Neuronal stem cell (in vitro differentiated cells): ENCODE data around the gene PRTG.

Source experiments
- DNase-seq: peaks from one replicate; pipeline ENCODE4 v3.0.0-alpha.2; 2013; ENCODE audit warnings: low spot score
- H2AFZ ChIP-seq: one replicate; pipeline ENCODE4 v1.6.1; 2013; ENCODE audit warnings: mild to moderate bottlenecking, low read length, inconsistent platforms
- H2AK5ac ChIP-seq: 2 replicates; pipeline ENCODE4 v1.6.1; 2013; ENCODE audit warnings: low read depth, mild to moderate bottlenecking, inconsistent platforms, low read length, moderate library complexity, mixed read lengths
- H2BK120ac ChIP-seq: 2 replicates; pipeline ENCODE4 v1.6.1; 2013; ENCODE audit warnings: low read depth, mild to moderate bottlenecking, inconsistent platforms, low read length, moderate library complexity, mixed read lengths
- H2BK12ac ChIP-seq: one replicate; pipeline ENCODE4 v1.6.1; 2013; ENCODE audit warnings: low read length, inconsistent platforms
- H2BK15ac ChIP-seq: 2 replicates; pipeline ENCODE4 v1.6.1; 2013; ENCODE audit warnings: mild to moderate bottlenecking, low read length, inconsistent platforms, mixed read lengths
- H2BK5ac ChIP-seq: one replicate; pipeline ENCODE4 v1.6.1; 2013; ENCODE audit warnings: inconsistent platforms, mild to moderate bottlenecking, low read length, moderate library complexity
- H3K14ac ChIP-seq: one replicate; pipeline ENCODE4 v1.6.1; 2013; ENCODE audit warnings: low read length, inconsistent platforms
- H3K18ac ChIP-seq: 2 replicates; pipeline ENCODE4 v1.6.1; 2013; ENCODE audit warnings: low read length, inconsistent platforms
- H3K23ac ChIP-seq: 2 replicates; pipeline ENCODE4 v1.6.1; 2013; ENCODE audit warnings: low read depth, mild to moderate bottlenecking, mixed read lengths, low read length, inconsistent platforms; ENCODE audit not compliant: poor library complexity
- H3K27ac ChIP-seq: replicated peaks from 3 replicates; pipeline ENCODE4 v1.5.1; 2013; ENCODE audit warnings: low read length, inconsistent platforms
- H3K27me3 ChIP-seq, 3 experiments: 2 replicates each; pipeline ENCODE4 v1.6.1; 2013; ENCODE audit warnings: low read length in 3 of 3, mild to moderate bottlenecking in 2 of 3, inconsistent platforms in 1 of 3, low read depth in 1 of 3, mixed read lengths in 1 of 3, moderate library complexity in 1 of 3; ENCODE audit not compliant: control insufficient read depth in 3 of 3, insufficient read depth in 3 of 3
- H3K36me3 ChIP-seq, 2 donors: replicated peaks in 1 of 2; 2 replicates each; pipeline ENCODE4 v1.6.1; 2013; ENCODE audit warnings: low read length in 2 of 2; ENCODE audit not compliant: control insufficient read depth in 2 of 2, insufficient read depth in 2 of 2
- H3K4ac ChIP-seq: 2 replicates; pipeline ENCODE4 v1.6.1; 2013; ENCODE audit warnings: inconsistent platforms, mild to moderate bottlenecking, low read length, moderate library complexity
- H3K4me1 ChIP-seq, 2 donors: 1 replicate in 1 of 2; 2 replicates in 1 of 2; pipeline ENCODE4 v1.6.1; 2013; ENCODE audit warnings: low read length in 2 of 2, low read depth in 1 of 2; ENCODE audit not compliant: control insufficient read depth in 2 of 2, insufficient read depth in 1 of 2
- H3K4me2 ChIP-seq: one replicate; pipeline ENCODE4 v1.6.1; 2013; ENCODE audit warnings: mild to moderate bottlenecking, low read length, inconsistent platforms; ENCODE audit not compliant: insufficient read depth, poor library complexity, severe bottlenecking
- H3K4me3 ChIP-seq, 2 donors: 2 replicates each; pipeline ENCODE4 v1.5.1; 2013; ENCODE audit warnings: low read length in 2 of 2, mild to moderate bottlenecking in 2 of 2, inconsistent platforms in 1 of 2, moderate library complexity in 1 of 2
- H3K79me1 ChIP-seq: one replicate; pipeline ENCODE4 v1.6.1; 2013; ENCODE audit warnings: low read depth, mild to moderate bottlenecking, inconsistent platforms, low read length, moderate library complexity
- H3K9ac ChIP-seq: one replicate; pipeline ENCODE4 v1.6.1; 2013; ENCODE audit warnings: mild to moderate bottlenecking, low read depth, low read length, inconsistent platforms; ENCODE audit not compliant: poor library complexity
- H3K9me3 ChIP-seq, 2 donors: replicated peaks in 1 of 2; 2 replicates each; pipeline versions ENCODE3 to v1.6.1; 2013; ENCODE audit warnings: low read length in 2 of 2, mild to moderate bottlenecking in 2 of 2, inconsistent platforms in 1 of 2, low read depth in 1 of 2, mixed read lengths in 1 of 2, moderate library complexity in 1 of 2; ENCODE audit not compliant: control insufficient read depth in 2 of 2, insufficient read depth in 1 of 2
- H4K8ac ChIP-seq: one replicate; pipeline ENCODE4 v1.6.1; 2013; ENCODE audit warnings: low read depth, mild to moderate bottlenecking, inconsistent platforms, low read length, moderate library complexity
- H4K91ac ChIP-seq: one replicate; pipeline ENCODE4 v1.6.1; 2013; ENCODE audit warnings: low read length, low read depth, mild to moderate bottlenecking, inconsistent platforms; ENCODE audit not compliant: poor library complexity
- WGBS, 2 donors: extraction: QIAGEN DNeasy Blood & Tissue Kit; methylation state at CpG; one replicate each; pipeline ENCODE4 v1.1.7; 2013; ENCODE audit warnings: missing lambda C conversion rate in 2 of 2, mixed read lengths in 1 of 2; ENCODE audit not compliant: insufficient read length in 2 of 2, insufficient replicate concordance in 1 of 2; ENCODE audit errors: extremely low coverage in 2 of 2; 5-methylcytosine and 5-hydroxymethylcytosine counted together

Gene PRTG

DNA sequence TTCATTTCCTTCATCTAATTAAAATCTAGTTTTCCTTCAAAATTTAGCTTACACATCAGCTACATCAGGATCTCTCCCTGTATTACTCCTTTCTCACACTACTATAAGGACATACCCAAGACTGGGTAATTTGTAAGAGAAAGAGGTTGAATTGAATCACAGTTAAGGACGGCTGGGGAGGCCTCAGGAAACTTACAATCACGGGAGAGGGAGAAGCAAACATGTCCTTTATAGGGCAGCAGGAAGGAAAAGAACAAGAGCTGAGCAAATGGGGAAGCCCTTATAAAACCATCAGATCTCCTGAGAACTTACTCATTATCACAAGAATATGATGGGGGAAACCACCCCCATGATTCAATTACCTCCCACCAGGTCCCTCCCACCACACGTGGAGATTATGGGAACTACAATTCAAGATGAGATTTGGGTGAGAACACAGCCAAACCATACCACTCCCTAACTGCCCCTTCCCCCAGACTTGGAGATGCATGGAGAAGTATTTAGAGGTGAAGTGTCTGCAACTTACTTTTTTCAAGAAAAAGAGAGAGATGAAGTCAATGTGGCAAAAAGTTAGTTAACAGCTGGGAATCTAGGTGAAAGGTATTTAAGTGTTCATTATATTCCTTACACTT lies 21.3 kb downstream of the PRTG start:
- H4K91ac ChIP-seq, result no peak overlapping the region
- no peak overlapping the region for H3K4me2 ChIP-seq
- peaks cover 9 to 96% of the 10 kb centered on the region in 2 donors for H3K36me3 ChIP-seq
- H2AK5ac ChIP-seq, result no peak overlapping the region
- no peak for DNase-seq
- no peak overlapping the region for H3K14ac ChIP-seq
- H2BK5ac ChIP-seq, result no peak overlapping the region
- H3K4ac ChIP-seq, result no peak overlapping the region
- no peak overlapping the region for H3K23ac ChIP-seq
- H3K4me1 ChIP-seq, result peaks cover 8 to 16% of the 10 kb centered on the region in 2 donors
- H2BK15ac ChIP-seq, result no peak overlapping the region
- no peaks in the 10 kb centered on the region for H3K27me3 ChIP-seq
- H3K9me3 ChIP-seq, result peaks cover 0 to 54% of the 10 kb centered on the region in 2 donors
- H2AFZ ChIP-seq, result no peak overlapping the region
- H4K8ac ChIP-seq, result no peak overlapping the region
- H2BK12ac ChIP-seq, result no peak overlapping the region
- no peak overlapping the region for H3K27ac ChIP-seq
- H3K9ac ChIP-seq, result no peak overlapping the region
- no peak overlapping the region for H2BK120ac ChIP-seq
- WGBS, 2 donors, result no CpG with 5 or more reads among the region's 3 CpGs
- no peak overlapping the region for H3K18ac ChIP-seq
- no peak overlapping the region for H3K4me3 ChIP-seq
- H3K79me1 ChIP-seq, result no peaks in the 10 kb centered on the region

GRCh38 chr15:55715355-55716076 lies 27.4 kb downstream of the PRTG start:
- peaks cover 5 to 87% of the 10 kb centered on the region in 2 donors for H3K36me3 ChIP-seq
- no peak overlapping the region for H3K4ac ChIP-seq
- no peak overlapping the region for H2BK5ac ChIP-seq
- no peaks in the 10 kb centered on the region for H3K27me3 ChIP-seq
- no peak overlapping the region for H2BK120ac ChIP-seq
- no CpG with 5 or more reads among the region's 6 CpGs for WGBS, 2 donors
- no peak overlapping the region for H3K4me3 ChIP-seq
- no peak overlapping the region for H2AK5ac ChIP-seq
- H3K4me2 ChIP-seq, result no peak overlapping the region
- H3K79me1 ChIP-seq, result no peaks in the 10 kb centered on the region
- H2AFZ ChIP-seq, result no peak overlapping the region
- H3K4me1 ChIP-seq, result peaks cover 18 to 68% of the 10 kb centered on the region in 2 donors
- no peak overlapping the region for H3K9ac ChIP-seq
- no peak overlapping the region for H3K18ac ChIP-seq
- H3K27ac ChIP-seq, result peak overlapping the region; percentile 51
- no peak overlapping the region for H3K14ac ChIP-seq
- H3K23ac ChIP-seq, result no peak overlapping the region
- no peak overlapping the region for H4K8ac ChIP-seq
- peaks cover 0 to 6% of the 10 kb centered on the region in 2 donors for H3K9me3 ChIP-seq
- no peak overlapping the region for H2BK12ac ChIP-seq
- H2BK15ac ChIP-seq, result no peak overlapping the region
- no peak for DNase-seq
- H4K91ac ChIP-seq, result no peak overlapping the region

GRCh38 chr15:55714064-55714463 lies 28.9 kb downstream of the PRTG start:
- Histone ChIP-seq H3K14ac (no peak overlapping the region), H3K79me1 (no peaks in the 10 kb centered on the region), H2BK15ac (no peak overlapping the region), H2BK12ac (no peak overlapping the region), H3K27me3 (no peaks in the 10 kb centered on the region), H2AFZ (no peak overlapping the region), H2AK5ac (no peak overlapping the region), H2BK5ac (no peak overlapping the region), H3K4me3 (no peak overlapping the region), H3K23ac (no peak overlapping the region), H3K9ac (no peak overlapping the region), H4K91ac (no peak overlapping the region), H3K4ac (no peak overlapping the region), H3K36me3 (peaks cover 4 to 87% of the 10 kb centered on the region in 2 donors), H2BK120ac (no peak overlapping the region), H3K4me2 (peak overlapping the region; percentile 11), H3K27ac (no peak overlapping the region), H3K9me3 (peaks cover 0 to 18% of the 10 kb centered on the region in 2 donors), H3K4me1 (peaks cover 18 to 68% of the 10 kb centered on the region in 2 donors), H4K8ac (no peak overlapping the region), H3K18ac (no peak overlapping the region)
- no CpG with 5 or more reads among the region's 2 CpGs for WGBS, 2 donors
- DNase-seq, result no peak

GRCh38 chr15:55712363-55712762 lies 30.6 kb downstream of the PRTG start:
- no CpG with 5 or more reads among the region's 2 CpGs for WGBS, 2 donors
- peaks cover 16 to 67% of the 10 kb centered on the region in 2 donors for H3K4me1 ChIP-seq
- H4K8ac ChIP-seq, result no peak overlapping the region

More at GRCh38 chr15:55712363-55712762, 30.6 kb downstream of the PRTG start:
- Histone ChIP-seq H4K91ac (no peak overlapping the region), H3K27ac (no peak overlapping the region), H2BK12ac (no peak overlapping the region), H3K4me2 (no peak overlapping the region), H2BK15ac (no peak overlapping the region), H3K79me1 (no peaks in the 10 kb centered on the region), H3K4me3 (no peak overlapping the region), H3K18ac (no peak overlapping the region), H2BK120ac (no peak overlapping the region), H2AK5ac (no peak overlapping the region), H2BK5ac (no peak overlapping the region), H3K36me3 (peaks cover 4 to 90% of the 10 kb centered on the region in 2 donors), H3K9me3 (peaks cover 0 to 18% of the 10 kb centered on the region in 2 donors), H3K4ac (no peak overlapping the region), H3K27me3 (no peaks in the 10 kb centered on the region), H3K14ac (no peak overlapping the region), H3K23ac (no peak overlapping the region), H2AFZ (no peak overlapping the region), H3K9ac (no peak overlapping the region)
- DNase-seq, result no peak
